Gastrocnemius medialis (tissue), 4 donors: ENCODE results near the gene COL27A1.

Source experiments
- POLR2A ChIP-seq, 2 donors: fragments of 450-650 bp; IDR thresholded peaks; one replicate each; pipeline ENCODE4 v1.6.1; 2017; ENCODE audit warnings: antibody characterized with exemption in 2 of 2, mild to moderate bottlenecking in 2 of 2, moderate library complexity in 2 of 2
- TF ChIP-seq, protein P1 (sequence below), 5 experiments: fragments of 450-650 bp in 3 of 5; fragments of 200-600 bp in 2 of 5; sonication (generic) in 2 of 5; IDR thresholded peaks in 4 of 5; conservative IDR thresholded peaks in 1 of 5; 1 replicate in 4 of 5; 2 replicates in 1 of 5; pipeline ENCODE4 v1.5.1; 2016 to 2019; ENCODE audit warnings: antibody characterized with exemption in 5 of 5, mild to moderate bottlenecking in 3 of 5, moderate library complexity in 3 of 5

DNA sequence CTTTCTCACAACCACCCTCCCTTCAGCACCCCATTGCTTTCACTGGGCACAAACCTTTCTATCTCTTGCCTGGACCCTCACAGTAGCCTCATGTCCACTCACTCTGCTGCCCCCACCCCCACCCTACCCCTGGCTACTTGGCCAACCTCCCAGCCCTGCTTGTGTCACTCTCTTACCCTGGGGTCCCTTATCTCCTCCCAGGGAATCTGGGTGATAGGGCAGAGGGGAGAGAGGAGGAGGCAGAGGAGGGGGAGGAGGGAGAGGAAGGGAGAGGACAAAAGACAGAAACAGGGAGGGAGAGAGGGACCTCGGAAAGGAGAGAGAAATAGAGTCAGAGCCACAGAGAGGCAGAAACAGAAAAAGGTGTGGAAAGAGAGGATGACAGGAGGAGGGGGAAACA is 31.2 kb upstream of the COL27A1 start:
- TF ChIP-seq, protein P1, sequence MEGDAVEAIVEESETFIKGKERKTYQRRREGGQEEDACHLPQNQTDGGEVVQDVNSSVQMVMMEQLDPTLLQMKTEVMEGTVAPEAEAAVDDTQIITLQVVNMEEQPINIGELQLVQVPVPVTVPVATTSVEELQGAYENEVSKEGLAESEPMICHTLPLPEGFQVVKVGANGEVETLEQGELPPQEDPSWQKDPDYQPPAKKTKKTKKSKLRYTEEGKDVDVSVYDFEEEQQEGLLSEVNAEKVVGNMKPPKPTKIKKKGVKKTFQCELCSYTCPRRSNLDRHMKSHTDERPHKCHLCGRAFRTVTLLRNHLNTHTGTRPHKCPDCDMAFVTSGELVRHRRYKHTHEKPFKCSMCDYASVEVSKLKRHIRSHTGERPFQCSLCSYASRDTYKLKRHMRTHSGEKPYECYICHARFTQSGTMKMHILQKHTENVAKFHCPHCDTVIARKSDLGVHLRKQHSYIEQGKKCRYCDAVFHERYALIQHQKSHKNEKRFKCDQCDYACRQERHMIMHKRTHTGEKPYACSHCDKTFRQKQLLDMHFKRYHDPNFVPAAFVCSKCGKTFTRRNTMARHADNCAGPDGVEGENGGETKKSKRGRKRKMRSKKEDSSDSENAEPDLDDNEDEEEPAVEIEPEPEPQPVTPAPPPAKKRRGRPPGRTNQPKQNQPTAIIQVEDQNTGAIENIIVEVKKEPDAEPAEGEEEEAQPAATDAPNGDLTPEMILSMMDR (IDR thresholded peaks at IDR 0.05 in 4 of 5, conservative IDR thresholded peaks at IDR 0.05 in 1 of 5): no peak
- TF ChIP-seq POLR2A (IDR thresholded peaks at IDR 0.05): no peak
